ENCODE results near the gene ROM1.

DNA sequence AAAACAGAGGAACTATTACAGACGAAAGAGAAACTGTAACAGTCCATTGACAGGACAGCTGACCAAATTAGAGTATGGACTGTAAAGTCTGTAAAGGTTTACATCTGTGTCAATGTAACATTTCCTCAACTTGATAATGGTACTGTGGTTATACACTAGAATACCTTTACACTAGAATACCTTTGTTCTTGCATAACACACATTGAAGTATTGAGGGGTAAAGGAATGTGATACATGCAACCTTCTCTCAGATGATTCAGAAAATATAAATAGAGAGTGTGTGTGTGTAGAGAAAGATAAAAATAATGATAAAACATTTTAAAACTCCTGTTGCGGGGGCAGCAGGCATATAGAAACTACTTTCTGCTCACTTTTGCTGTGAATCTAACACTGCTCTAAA, 33.8 kb upstream of the ROM1 start:
- TF ChIP-seq CTCF (IDR thresholded peaks at IDR 0.05) (no peak), POLR2A (IDR thresholded peaks at IDR 0.05; ENCODE audit: low read depth) (no peak), EP300 (IDR thresholded peaks at IDR 0.05) (no peak)

All from esophagus muscularis mucosa (tissue), 4 donors.